ENCODE measurements around the gene ADTRP.

ADTRP gene

DNA sequence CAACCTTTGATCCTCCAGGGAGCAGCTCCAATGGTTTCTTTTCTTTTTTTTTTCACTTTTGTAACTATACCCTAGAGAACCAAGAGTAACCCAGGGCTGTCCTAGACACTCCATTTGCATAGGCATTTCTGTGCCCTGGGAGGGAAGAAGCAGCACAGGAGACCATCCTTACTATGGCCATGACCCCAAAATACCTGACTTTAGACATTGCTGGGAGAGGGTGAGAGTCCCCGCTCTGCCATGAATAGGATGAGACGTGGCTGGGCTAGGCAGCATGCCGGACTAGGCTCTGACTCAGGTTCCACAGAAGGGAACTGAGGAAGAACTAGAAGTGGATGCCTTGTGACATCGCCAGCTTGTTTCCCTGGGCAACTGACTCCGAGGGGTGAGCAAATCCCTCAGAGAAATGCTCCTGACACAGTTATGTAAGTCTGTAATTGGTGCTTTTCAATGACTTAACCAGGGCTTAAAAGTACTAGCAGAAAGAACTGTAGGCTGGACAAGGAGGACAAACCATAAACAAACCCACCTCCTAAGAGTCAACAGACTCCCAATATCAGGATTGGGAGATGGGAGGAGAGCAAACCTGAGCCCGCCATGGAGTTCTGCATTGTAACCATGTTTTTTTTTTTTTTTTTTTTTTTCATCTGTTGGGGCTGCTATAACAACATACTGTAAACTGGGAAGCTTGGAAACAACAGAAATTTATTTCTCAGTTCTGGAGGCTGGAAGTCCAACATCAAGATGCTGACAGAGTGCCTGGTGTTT lies 910 bp upstream of the ADTRP start:
- Histone ChIP-seq H3K36me3 (ENCODE audit: control insufficient read depth, insufficient read depth, low read length) (no peaks in the 10 kb centered on the region), H2BK5ac (ENCODE audit: low read length) (peak overlapping the region; percentile 54), H3K9ac (ENCODE audit: low read length) (no peak overlapping the region), H3K27ac (ENCODE audit: low read depth, low read length) (no peak overlapping the region), H3K4ac (ENCODE audit: low read depth, low read length) (no peak overlapping the region), H2BK120ac (ENCODE audit: low read depth, low read length) (no peak overlapping the region), H2BK15ac (replicated peaks; ENCODE audit: low read depth) (no peak overlapping the region), H3K79me2 (ENCODE audit: control insufficient read depth, insufficient read depth, low read length) (no peaks in the 10 kb centered on the region), H3K4me2 (ENCODE audit: low read length) (no peak overlapping the region), H2AK5ac (ENCODE audit: low read length) (peak overlapping the region; percentile 41), H3K79me1 (ENCODE audit: low read length) (no peaks in the 10 kb centered on the region), H3K23ac (ENCODE audit: low read length) (no peak overlapping the region), H4K5ac (ENCODE audit: low read length) (no peak overlapping the region), H4K8ac (ENCODE audit: low read depth, low read length) (no peak overlapping the region), H3K27me3 (ENCODE audit: insufficient read depth, low read length, poor library complexity) (no peaks in the 10 kb centered on the region), H3K18ac (ENCODE audit: low read length) (no peak overlapping the region), H3K56ac (ENCODE audit: low read length) (peak overlapping the region; percentile 46), H3K4me1 (ENCODE audit: control insufficient read depth, low read depth, low read length) (peaks cover 22% of the 10 kb centered on the region), H3K4me3 (ENCODE audit: low read length) (no peak overlapping the region)
- no peak for DNase-seq
- no CpG with 5 or more reads among the region's 6 CpGs for WGBS (ENCODE audit: extremely low coverage, insufficient coverage, low lambda C conversion rate)

DNA sequence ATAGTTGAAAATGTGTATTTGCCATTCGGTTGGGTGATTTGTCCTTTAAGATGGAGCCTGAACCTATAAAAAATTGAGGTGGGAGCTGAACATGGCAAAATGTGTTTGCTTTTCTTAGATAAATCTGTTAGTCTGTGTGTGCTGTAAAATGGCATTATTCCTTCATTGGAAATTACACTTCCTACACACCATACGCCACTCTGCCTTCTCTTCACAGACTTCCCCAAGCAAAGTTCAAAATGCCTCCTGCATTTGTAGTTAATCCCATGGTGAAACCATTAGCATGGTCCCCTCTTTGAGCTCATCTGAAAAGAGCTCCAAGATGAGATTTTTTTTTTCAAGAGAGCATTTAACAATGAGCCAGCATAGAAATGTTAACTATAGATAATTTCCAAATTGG lies 567 bp downstream of the ADTRP start:
- no peak overlapping the region for H3K18ac ChIP-seq (ENCODE audit: low read length)
- no peak for DNase-seq
- no peak overlapping the region for H3K4me2 ChIP-seq (ENCODE audit: low read length)
- H4K8ac ChIP-seq (ENCODE audit: low read depth, low read length): no peak overlapping the region
- H2BK5ac ChIP-seq (ENCODE audit: low read length): no peak overlapping the region
- no CpG with 5 or more reads among the region's 2 CpGs for WGBS (ENCODE audit: extremely low coverage, insufficient coverage, low lambda C conversion rate)
- H3K9ac ChIP-seq (ENCODE audit: low read length): no peak overlapping the region
- H3K27me3 ChIP-seq (ENCODE audit: insufficient read depth, low read length, poor library complexity): no peaks in the 10 kb centered on the region
- H3K36me3 ChIP-seq (ENCODE audit: control insufficient read depth, insufficient read depth, low read length): no peaks in the 10 kb centered on the region
- H3K4me1 ChIP-seq (ENCODE audit: control insufficient read depth, low read depth, low read length): peaks cover 22% of the 10 kb centered on the region
- no peak overlapping the region for H2BK120ac ChIP-seq (ENCODE audit: low read depth, low read length)
- no peak overlapping the region for H3K23ac ChIP-seq (ENCODE audit: low read length)
- H3K4me3 ChIP-seq (ENCODE audit: low read length): no peak overlapping the region
- no peak overlapping the region for H3K4ac ChIP-seq (ENCODE audit: low read depth, low read length)
- no peak overlapping the region for H2BK15ac ChIP-seq (replicated peaks; ENCODE audit: low read depth)
- H3K79me2 ChIP-seq (ENCODE audit: control insufficient read depth, insufficient read depth, low read length): no peaks in the 10 kb centered on the region
- no peak overlapping the region for H2AK5ac ChIP-seq (ENCODE audit: low read length)
- no peak overlapping the region for H3K27ac ChIP-seq (ENCODE audit: low read depth, low read length)
- H3K79me1 ChIP-seq (ENCODE audit: low read length): no peaks in the 10 kb centered on the region
- H4K5ac ChIP-seq (ENCODE audit: low read length): no peak overlapping the region
- H3K56ac ChIP-seq (ENCODE audit: low read length): no peak overlapping the region

DNA sequence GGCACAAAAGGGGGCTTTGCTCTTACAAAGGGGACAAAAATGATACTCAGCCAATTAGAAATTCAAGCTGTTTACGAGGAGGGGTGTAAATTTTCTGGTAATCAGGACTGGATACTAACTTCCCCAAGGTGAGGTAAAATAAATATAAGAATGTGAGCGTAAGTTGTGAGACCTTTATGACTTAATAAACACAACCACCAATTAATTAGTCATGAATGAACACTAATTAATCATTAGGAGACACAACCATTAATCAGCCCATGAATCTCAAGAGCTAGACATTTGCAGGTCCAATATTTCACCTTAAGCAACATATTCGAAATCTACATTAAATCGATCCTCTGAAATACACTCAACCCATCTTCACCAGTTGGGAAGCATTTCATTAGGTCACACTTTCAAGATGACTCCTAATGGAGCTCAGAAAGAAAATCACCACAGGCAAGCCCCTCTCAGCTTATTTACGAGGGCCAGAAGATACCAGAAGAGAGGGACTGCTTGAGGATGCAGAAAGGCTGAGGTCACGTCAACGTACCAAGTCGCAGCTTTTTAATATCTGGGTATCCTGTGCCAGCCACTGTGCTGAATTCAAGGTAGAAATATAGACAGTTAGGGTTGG lies 2.7 kb downstream of the ADTRP start:
- Histone ChIP-seq H3K27me3 (ENCODE audit: insufficient read depth, low read length, poor library complexity) (no peaks in the 10 kb centered on the region), H3K9ac (ENCODE audit: low read length) (no peak overlapping the region), H3K79me1 (ENCODE audit: low read length) (no peaks in the 10 kb centered on the region), H2AK5ac (ENCODE audit: low read length) (no peak overlapping the region), H4K5ac (ENCODE audit: low read length) (no peak overlapping the region), H3K36me3 (ENCODE audit: control insufficient read depth, insufficient read depth, low read length) (no peaks in the 10 kb centered on the region), H3K18ac (ENCODE audit: low read length) (no peak overlapping the region), H3K4me2 (ENCODE audit: low read length) (no peak overlapping the region), H3K4ac (ENCODE audit: low read depth, low read length) (no peak overlapping the region), H3K56ac (ENCODE audit: low read length) (no peak overlapping the region), H2BK120ac (ENCODE audit: low read depth, low read length) (no peak overlapping the region), H2BK15ac (replicated peaks; ENCODE audit: low read depth) (no peak overlapping the region), H3K4me1 (ENCODE audit: control insufficient read depth, low read depth, low read length) (peaks cover 40% of the 10 kb centered on the region), H3K4me3 (ENCODE audit: low read length) (no peak overlapping the region), H3K79me2 (ENCODE audit: control insufficient read depth, insufficient read depth, low read length) (no peaks in the 10 kb centered on the region), H3K23ac (ENCODE audit: low read length) (no peak overlapping the region), H3K27ac (ENCODE audit: low read depth, low read length) (no peak overlapping the region), H4K8ac (ENCODE audit: low read depth, low read length) (no peak overlapping the region), H2BK5ac (ENCODE audit: low read length) (no peak overlapping the region)
- no peak for DNase-seq
- no CpG with 5 or more reads among the region's 8 CpGs for WGBS (ENCODE audit: extremely low coverage, insufficient coverage, low lambda C conversion rate)

DNA sequence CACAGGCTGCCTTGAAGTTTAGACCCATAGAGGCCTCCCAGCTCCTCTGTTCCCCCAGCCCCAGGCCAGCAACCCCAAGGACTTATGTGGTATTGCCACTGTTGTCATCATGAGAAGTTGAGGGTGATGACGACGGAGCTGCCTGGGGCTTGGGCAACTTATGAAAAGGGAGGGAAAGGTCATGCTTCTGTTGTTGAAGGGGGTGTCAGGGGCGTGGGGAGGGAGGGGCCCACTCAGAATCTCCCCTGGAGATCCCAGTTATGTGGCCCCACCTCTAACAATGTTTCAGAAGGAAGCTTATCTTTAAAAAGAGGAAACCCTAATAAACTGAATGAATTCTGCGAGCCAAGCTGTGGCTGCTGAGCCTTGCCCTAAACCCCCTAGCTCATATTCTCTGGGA lies 4.2 kb downstream of the ADTRP start:
- H3K79me1 ChIP-seq (ENCODE audit: low read length): no peaks in the 10 kb centered on the region
- H3K4ac ChIP-seq (ENCODE audit: low read depth, low read length): no peak overlapping the region

DNA sequence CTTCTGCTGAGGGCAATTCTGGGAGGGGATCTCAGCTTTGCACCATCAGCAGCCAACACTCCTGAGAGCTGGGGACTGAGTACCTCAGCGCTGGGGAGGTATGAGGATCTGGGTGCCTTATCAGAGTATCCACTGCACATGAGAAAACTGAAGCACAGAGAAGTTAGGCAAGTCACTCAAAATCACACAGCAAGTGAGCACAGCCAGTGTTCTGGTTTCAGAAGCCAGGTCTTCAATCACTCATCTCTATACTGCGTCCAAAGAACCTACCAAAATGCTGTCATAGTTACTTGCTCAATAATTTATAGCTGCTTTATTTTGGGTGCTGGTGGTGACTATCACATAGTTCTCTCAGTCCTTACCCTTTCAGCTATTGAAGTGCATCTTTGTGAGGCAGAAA lies 5.0 kb downstream of the ADTRP start:
- peaks cover 38% of the 10 kb centered on the region for H3K4me1 ChIP-seq (ENCODE audit: control insufficient read depth, low read depth, low read length)
- no peak overlapping the region for H3K56ac ChIP-seq (ENCODE audit: low read length)
- H3K27ac ChIP-seq (ENCODE audit: low read depth, low read length): no peak overlapping the region
- no peak overlapping the region for H3K9ac ChIP-seq (ENCODE audit: low read length)
- H3K79me1 ChIP-seq (ENCODE audit: low read length): no peaks in the 10 kb centered on the region
- H3K23ac ChIP-seq (ENCODE audit: low read length): no peak overlapping the region
- H4K5ac ChIP-seq (ENCODE audit: low read length): no peak overlapping the region
- H4K8ac ChIP-seq (ENCODE audit: low read depth, low read length): no peak overlapping the region
- no peaks in the 10 kb centered on the region for H3K36me3 ChIP-seq (ENCODE audit: control insufficient read depth, insufficient read depth, low read length)
- no peaks in the 10 kb centered on the region for H3K79me2 ChIP-seq (ENCODE audit: control insufficient read depth, insufficient read depth, low read length)
- no peak overlapping the region for H2BK5ac ChIP-seq (ENCODE audit: low read length)
- H3K27me3 ChIP-seq (ENCODE audit: insufficient read depth, low read length, poor library complexity): no peaks in the 10 kb centered on the region
- H3K4me2 ChIP-seq (ENCODE audit: low read length): no peak overlapping the region
- H3K4me3 ChIP-seq (ENCODE audit: low read length): no peak overlapping the region
- no peak overlapping the region for H2BK120ac ChIP-seq (ENCODE audit: low read depth, low read length)
- no peak overlapping the region for H3K4ac ChIP-seq (ENCODE audit: low read depth, low read length)
- no peak for DNase-seq
- no CpG with 5 or more reads among the region's 2 CpGs for WGBS (ENCODE audit: extremely low coverage, insufficient coverage, low lambda C conversion rate)
- no peak overlapping the region for H3K18ac ChIP-seq (ENCODE audit: low read length)
- H2BK15ac ChIP-seq (replicated peaks; ENCODE audit: low read depth): no peak overlapping the region
- H2AK5ac ChIP-seq (ENCODE audit: low read length): no peak overlapping the region

More for the DNA sequence above, 4.2 kb downstream of the ADTRP start:
- DNase-seq: no peak
- Histone ChIP-seq H3K36me3 (ENCODE audit: control insufficient read depth, insufficient read depth, low read length) (no peaks in the 10 kb centered on the region), H2BK15ac (replicated peaks; ENCODE audit: low read depth) (no peak overlapping the region), H3K23ac (ENCODE audit: low read length) (no peak overlapping the region), H3K4me1 (ENCODE audit: control insufficient read depth, low read depth, low read length) (peaks cover 43% of the 10 kb centered on the region), H3K27me3 (ENCODE audit: insufficient read depth, low read length, poor library complexity) (no peaks in the 10 kb centered on the region), H4K5ac (ENCODE audit: low read length) (no peak overlapping the region), H4K8ac (ENCODE audit: low read depth, low read length) (no peak overlapping the region), H3K4me3 (ENCODE audit: low read length) (no peak overlapping the region), H3K79me2 (ENCODE audit: control insufficient read depth, insufficient read depth, low read length) (no peaks in the 10 kb centered on the region), H2AK5ac (ENCODE audit: low read length) (peak overlapping the region; percentile 87), H3K18ac (ENCODE audit: low read length) (no peak overlapping the region), H3K56ac (ENCODE audit: low read length) (peak overlapping the region; percentile 9), H2BK5ac (ENCODE audit: low read length) (no peak overlapping the region), H3K27ac (ENCODE audit: low read depth, low read length) (no peak overlapping the region), H3K9ac (ENCODE audit: low read length) (no peak overlapping the region), H3K4me2 (ENCODE audit: low read length) (no peak overlapping the region), H2BK120ac (ENCODE audit: low read depth, low read length) (no peak overlapping the region)
- no CpG with 5 or more reads among the region's 4 CpGs for WGBS (ENCODE audit: extremely low coverage, insufficient coverage, low lambda C conversion rate)

Data from mesendoderm (in vitro differentiated cells).